KBM-7 (cell line): Measurements from ENCODE around the gene PSMB5.

Experiments used
- DNase-seq: peaks from one replicate; pipeline ENCODE4 v3.0.0-alpha.2; 2015
- in situ Hi-C: fragments of 300-500 bp; cut with MboI; formaldehyde crosslinking; loops from 2 replicates; pipeline ENCODE4 v1.14.3; 2020; ENCODE audit warnings: low sequenced_read_pairs, low pct_unique_long_range_greater_than_20kb, mixed read lengths

Gene PSMB5

GRCh38 chr14:23047034-23047634, 12.4 kb upstream of the PSMB5 start:
- in situ Hi-C loops: no loop called here
- DNase-seq: no peak

- DNase-seq: no peak
- in situ Hi-C loops: no loop called here
Measured at GRCh38 chr14:23045419-23046357, 11.0 kb upstream of the PSMB5 start.

GRCh38 chr14:23044840-23045239, 10.1 kb upstream of the PSMB5 start:
- in situ Hi-C loops: no loop called here
- DNase-seq: no peak

GRCh38 chr14:23043754-23044153, 9.1 kb upstream of the PSMB5 start:
- DNase-seq: no peak
- in situ Hi-C loops: no loop called here

GRCh38 chr14:23043145-23043544, 8.4 kb upstream of the PSMB5 start:
- DNase-seq: no peak
- in situ Hi-C loops: no loop called here

GRCh38 chr14:23042162-23042965, 7.7 kb upstream of the PSMB5 start, which contains the start of gene PSMB11:
TSS of gene PSMB11 (plus strand) at chr14:23042212. CDS start at chr14:23042226, 14 bp downstream.
- no peak for DNase-seq
- in situ Hi-C loops: no loop called here

- DNase-seq: no peak
- in situ Hi-C loops: no loop called here
Measured at GRCh38 chr14:23041729-23042128, 7.0 kb upstream of the PSMB5 start.

GRCh38 chr14:23040100-23040499, 5.4 kb upstream of the PSMB5 start:
- in situ Hi-C loops: no loop called here
- no peak for DNase-seq

- no peak for DNase-seq
- in situ Hi-C loops: no loop called here
Measured at GRCh38 chr14:23035303-23036144, 824 bp upstream of the PSMB5 start.

GRCh38 chr14:23033801-23034497, 751 bp downstream of the PSMB5 start:
- in situ Hi-C loops: no loop called here
- DNase-seq: no peak

GRCh38 chr14:23033251-23033727, 1.4 kb downstream of the PSMB5 start:
- in situ Hi-C loops: no loop called here
- no peak for DNase-seq

GRCh38 chr14:23030936-23031335, 3.8 kb downstream of the PSMB5 start:
- no peak for DNase-seq

GRCh38 chr14:23028799-23029198, 5.9 kb downstream of the PSMB5 start:
- in situ Hi-C loops: no loop called here

More at GRCh38 chr14:23030936-23031335, 3.8 kb downstream of the PSMB5 start:
- in situ Hi-C loops: no loop called here

GRCh38 chr14:23025151-23025814, 9.4 kb downstream of the PSMB5 start:
- peak; percentile 27 for DNase-seq
- in situ Hi-C loops: no loop called here

More at GRCh38 chr14:23028799-23029198, 5.9 kb downstream of the PSMB5 start:
- DNase-seq: no peak

GRCh38 chr14:23024612-23025075, 10.1 kb downstream of the PSMB5 start:
- in situ Hi-C loops: no loop called here
- DNase-seq: no peak

- in situ Hi-C loops: no loop called here
- no peak for DNase-seq
Measured at GRCh38 chr14:23023795-23024152, 10.9 kb downstream of the PSMB5 start.

- no peak for DNase-seq
- in situ Hi-C loops: no loop called here
Measured at GRCh38 chr14:23023022-23023794, 11.5 kb downstream of the PSMB5 start.
